Ishikawa (cell line): Measurements from ENCODE around the gene TECTA.

Source experiments
- CEBPB ChIP-seq: IDR thresholded peaks from 2 replicates; pipeline ENCODE4 v1.6.1; 2012
- FOXM1 ChIP-seq: IDR thresholded peaks from 2 replicates; pipeline ENCODE4 v1.6.1; 2012; ENCODE audit warnings: low read depth, borderline replicate concordance
- RAD21 ChIP-seq: IDR thresholded peaks from 2 replicates; pipeline ENCODE4 v1.6.1; 2012; ENCODE audit warnings: low read depth
- YY1 ChIP-seq: IDR thresholded peaks from 2 replicates; pipeline ENCODE4 v1.6.1; 2012; ENCODE audit warnings: low read depth
- TF ChIP-seq, protein P1 (sequence below): IDR thresholded peaks from 2 replicates; pipeline ENCODE4 v1.6.1; 2012
- TF ChIP-seq, protein P2 (sequence below): IDR thresholded peaks from 2 replicates; pipeline ENCODE4 v1.6.1; 2012; ENCODE audit warnings: low read depth, mild to moderate bottlenecking
- TF ChIP-seq, protein P3 (sequence below): IDR thresholded peaks from 2 replicates; pipeline ENCODE4 v1.6.1; 2012

DNA sequence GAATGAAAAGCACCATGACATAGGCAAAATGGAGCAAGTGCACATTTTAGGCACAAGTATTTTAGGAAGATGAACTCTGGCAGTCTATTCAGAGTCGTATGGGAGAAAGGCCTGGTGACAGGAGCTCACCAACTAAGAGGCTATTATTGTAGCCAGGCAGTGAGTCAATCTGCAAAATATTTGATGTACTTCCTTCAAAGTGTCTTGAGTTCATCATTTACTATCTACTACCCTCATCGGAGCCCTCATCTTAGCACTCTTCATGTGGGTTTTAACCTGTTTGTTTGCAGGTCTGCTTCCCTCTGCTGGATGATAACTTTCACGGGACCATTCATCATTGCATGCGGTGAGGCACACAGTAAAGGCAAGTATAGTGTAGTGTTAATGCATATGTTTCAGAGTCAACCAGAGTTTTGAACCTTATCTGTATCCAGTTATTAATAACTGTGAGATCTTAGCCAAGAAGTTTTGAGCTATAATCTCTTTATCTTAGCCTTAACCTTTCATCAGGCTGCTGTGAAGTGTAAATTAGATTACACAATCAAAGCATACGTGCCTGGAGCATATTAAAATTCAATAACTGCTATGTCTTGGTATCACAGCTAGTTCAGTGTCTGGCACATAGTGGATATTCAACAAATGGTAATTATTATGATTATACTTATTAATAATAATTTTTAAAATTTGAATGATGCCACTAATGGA, 120.6 kb downstream of the TECTA start:
- TF ChIP-seq YY1 (no peak), CEBPB (no peak), RAD21 (no peak), FOXM1 (no peak)
- TF ChIP-seq, protein P1, sequence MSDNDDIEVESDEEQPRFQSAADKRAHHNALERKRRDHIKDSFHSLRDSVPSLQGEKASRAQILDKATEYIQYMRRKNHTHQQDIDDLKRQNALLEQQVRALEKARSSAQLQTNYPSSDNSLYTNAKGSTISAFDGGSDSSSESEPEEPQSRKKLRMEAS, result no peak
- TF ChIP-seq, protein P2, sequence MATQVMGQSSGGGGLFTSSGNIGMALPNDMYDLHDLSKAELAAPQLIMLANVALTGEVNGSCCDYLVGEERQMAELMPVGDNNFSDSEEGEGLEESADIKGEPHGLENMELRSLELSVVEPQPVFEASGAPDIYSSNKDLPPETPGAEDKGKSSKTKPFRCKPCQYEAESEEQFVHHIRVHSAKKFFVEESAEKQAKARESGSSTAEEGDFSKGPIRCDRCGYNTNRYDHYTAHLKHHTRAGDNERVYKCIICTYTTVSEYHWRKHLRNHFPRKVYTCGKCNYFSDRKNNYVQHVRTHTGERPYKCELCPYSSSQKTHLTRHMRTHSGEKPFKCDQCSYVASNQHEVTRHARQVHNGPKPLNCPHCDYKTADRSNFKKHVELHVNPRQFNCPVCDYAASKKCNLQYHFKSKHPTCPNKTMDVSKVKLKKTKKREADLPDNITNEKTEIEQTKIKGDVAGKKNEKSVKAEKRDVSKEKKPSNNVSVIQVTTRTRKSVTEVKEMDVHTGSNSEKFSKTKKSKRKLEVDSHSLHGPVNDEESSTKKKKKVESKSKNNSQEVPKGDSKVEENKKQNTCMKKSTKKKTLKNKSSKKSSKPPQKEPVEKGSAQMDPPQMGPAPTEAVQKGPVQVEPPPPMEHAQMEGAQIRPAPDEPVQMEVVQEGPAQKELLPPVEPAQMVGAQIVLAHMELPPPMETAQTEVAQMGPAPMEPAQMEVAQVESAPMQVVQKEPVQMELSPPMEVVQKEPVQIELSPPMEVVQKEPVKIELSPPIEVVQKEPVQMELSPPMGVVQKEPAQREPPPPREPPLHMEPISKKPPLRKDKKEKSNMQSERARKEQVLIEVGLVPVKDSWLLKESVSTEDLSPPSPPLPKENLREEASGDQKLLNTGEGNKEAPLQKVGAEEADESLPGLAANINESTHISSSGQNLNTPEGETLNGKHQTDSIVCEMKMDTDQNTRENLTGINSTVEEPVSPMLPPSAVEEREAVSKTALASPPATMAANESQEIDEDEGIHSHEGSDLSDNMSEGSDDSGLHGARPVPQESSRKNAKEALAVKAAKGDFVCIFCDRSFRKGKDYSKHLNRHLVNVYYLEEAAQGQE, result no peak
- TF ChIP-seq, protein P3, sequence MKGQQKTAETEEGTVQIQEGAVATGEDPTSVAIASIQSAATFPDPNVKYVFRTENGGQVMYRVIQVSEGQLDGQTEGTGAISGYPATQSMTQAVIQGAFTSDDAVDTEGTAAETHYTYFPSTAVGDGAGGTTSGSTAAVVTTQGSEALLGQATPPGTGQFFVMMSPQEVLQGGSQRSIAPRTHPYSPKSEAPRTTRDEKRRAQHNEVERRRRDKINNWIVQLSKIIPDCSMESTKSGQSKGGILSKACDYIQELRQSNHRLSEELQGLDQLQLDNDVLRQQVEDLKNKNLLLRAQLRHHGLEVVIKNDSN, result no peak
